Stimulated activated CD4-positive, alpha-beta T cell treated with anti-CD3 and anti-CD28 coated beads, Interleukin-12 subunit alpha, Interleukin-12 subunit beta, amount 100 ng/mL, for 48 hours (primary cell): ENCODE measurements around the gene CCNF.
"Not testable (repeated sequence)": the region's sequence is repeated elsewhere in the genome, so short reads cannot be mapped to it uniquely, and the experiment has no call there.

ENCODE experiments used
- DNase-seq, 3 donors: peaks; one replicate each; pipeline ENCODE4 v3.0.0-alpha.2; 2020; ENCODE audit warnings: low read depth in 2 of 3, low spot score in 1 of 3

Gene CCNF, protein sequence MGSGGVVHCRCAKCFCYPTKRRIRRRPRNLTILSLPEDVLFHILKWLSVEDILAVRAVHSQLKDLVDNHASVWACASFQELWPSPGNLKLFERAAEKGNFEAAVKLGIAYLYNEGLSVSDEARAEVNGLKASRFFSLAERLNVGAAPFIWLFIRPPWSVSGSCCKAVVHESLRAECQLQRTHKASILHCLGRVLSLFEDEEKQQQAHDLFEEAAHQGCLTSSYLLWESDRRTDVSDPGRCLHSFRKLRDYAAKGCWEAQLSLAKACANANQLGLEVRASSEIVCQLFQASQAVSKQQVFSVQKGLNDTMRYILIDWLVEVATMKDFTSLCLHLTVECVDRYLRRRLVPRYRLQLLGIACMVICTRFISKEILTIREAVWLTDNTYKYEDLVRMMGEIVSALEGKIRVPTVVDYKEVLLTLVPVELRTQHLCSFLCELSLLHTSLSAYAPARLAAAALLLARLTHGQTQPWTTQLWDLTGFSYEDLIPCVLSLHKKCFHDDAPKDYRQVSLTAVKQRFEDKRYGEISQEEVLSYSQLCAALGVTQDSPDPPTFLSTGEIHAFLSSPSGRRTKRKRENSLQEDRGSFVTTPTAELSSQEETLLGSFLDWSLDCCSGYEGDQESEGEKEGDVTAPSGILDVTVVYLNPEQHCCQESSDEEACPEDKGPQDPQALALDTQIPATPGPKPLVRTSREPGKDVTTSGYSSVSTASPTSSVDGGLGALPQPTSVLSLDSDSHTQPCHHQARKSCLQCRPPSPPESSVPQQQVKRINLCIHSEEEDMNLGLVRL

GRCh38 chr16:2429034-2429770 is at the start of gene CCNF:
Gene CCNF, plus strand, starts transcription at chr16:2429447. Its CDS starts 35 bp downstream, at chr16:2429482.
- peak; percentile 95 to 99 (median 97) for DNase-seq

GRCh38 chr16:2383501-2383900 is 45.7 kb upstream of the CCNF start:
- no peak for DNase-seq

DNA sequence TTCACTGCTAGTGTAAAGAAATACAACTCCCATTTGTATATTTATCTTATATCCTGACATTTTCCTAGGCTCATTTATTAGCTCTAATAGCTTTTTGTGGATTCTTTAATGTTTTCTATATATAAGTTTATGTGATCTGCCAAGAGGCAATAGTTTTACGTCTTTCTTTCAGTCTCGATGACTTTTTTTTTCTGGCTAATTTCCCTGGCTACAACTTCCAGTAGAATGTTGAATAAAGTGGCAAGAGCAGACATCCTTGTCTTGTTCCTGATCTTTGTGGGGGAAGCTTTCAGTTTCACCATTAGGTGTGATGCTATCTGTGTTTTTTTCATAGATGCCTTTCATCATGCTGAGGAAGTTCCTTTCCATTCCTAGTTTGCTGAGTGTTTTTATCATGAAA is 44.8 kb upstream of the CCNF start:
- no peak for DNase-seq

DNA sequence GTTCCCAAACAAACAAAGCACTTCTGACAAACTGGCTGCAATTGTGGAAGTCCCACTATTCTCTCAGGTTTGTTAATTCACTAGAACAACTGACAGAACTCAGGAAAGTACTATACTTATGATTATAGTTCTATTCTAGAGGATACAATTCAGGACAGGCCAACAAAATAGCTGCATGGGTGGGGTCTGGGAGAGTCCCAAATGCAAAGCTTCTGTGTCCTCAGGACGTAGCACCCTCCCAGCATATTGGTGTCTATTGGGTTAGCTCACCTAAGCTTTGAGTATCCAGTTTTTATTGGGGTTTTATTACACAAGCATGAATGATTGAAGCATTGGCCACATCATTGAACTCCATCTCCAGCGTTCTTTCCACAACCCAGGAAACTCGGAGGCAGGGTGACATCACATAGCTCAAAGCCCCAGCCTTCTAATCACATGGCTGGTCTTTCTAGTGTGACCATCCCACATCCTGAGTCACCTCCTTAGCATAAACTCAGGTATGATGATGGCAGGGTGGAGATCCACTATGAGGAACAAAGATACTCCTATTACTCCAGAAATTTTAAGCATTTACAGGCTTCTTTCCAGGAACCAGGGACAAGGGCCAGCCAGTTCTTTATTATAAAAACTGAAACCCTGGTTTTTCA is 43.9 kb upstream of the CCNF start:
- DNase-seq, result no peak

GRCh38 chr16:2385982-2386381 is 43.3 kb upstream of the CCNF start:
- DNase-seq, result not testable (repeated sequence)

GRCh38 chr16:2386990-2387389 is 42.3 kb upstream of the CCNF start:
- no peak for DNase-seq

DNA sequence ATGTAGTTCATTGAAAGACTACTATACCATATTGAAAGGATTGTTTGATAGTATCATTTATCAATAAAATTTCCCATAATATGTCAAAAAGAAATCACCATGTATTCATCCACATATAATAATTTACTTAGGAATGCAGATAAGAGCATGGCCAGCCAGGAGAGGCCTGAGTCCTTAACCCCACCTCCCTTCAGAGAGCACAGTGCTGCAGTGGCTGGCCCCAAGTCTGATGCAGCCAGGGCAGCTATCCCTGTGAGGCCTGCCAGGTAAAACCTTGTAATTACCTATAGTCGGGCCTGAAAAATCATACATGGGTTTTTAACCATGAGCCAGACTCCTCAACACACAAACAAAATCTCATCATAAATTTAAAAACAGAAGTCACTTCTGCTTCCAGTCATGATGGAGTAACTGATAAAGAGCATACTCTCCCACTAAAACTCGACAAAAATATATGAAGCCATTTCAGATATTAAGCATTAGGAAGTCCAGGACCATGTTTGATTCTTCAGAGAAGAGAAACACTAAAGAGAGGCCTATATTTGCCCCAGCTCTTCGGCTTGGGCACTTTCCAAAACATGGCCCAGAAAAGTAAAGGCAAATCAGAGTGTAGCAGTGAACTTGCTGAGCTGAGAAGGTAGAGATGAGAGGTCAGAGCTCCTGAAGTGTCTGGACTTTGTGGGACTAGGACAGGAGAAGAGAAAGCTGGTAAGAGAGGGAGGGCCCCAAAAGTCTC is 40.9 kb upstream of the CCNF start:
- no peak for DNase-seq

GRCh38 chr16:2388875-2389433 is 40.3 kb upstream of the CCNF start:
- DNase-seq, result no peak

DNA sequence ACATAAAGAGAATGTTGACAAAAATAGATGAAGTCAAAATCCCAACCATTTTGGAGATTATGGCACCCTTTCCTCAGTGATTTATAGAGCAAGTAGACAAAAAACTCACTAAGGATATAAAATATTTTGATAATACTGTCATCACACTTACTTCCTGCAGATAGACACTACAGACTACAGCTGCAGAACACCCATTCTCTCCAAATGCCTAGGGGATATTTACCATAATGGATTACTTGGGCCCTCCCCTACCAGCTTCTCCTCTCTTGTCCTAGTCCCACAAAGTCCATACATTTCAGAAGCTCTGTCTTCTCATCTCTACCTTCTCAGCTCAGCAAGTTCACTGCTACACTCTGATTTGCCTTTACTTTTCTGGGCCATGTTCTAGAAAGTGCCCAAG is 37.2 kb upstream of the CCNF start:
- DNase-seq, result no peak

DNA sequence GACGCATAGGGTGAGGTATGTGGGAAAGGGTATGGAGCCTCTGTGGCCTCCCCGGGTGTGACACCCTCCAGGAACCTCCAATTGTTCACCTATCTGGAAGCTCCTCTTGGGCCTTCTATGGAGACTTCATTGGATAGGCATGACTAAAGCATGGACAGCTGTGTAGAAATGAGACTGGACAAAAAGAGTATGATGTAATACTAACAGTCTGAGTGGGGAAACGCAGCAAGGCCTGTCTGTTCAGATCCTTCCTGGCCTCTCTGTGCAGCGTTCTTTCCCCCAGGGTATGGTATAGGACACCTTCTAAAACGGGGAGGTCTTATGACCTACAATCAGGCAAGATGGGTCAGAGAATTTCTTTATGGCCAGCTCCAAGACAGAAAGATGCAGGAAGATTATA is 30.7 kb upstream of the CCNF start:
- no peak for DNase-seq

GRCh38 chr16:2404099-2404498 is 25.1 kb upstream of the CCNF start:
- DNase-seq, result no peak

GRCh38 chr16:2415085-2415484 is 14.2 kb upstream of the CCNF start:
- no peak for DNase-seq

- no peak for DNase-seq
Observed at GRCh38 chr16:2420035-2420434, 9.2 kb upstream of the CCNF start.

- no peak for DNase-seq
Observed at GRCh38 chr16:2422123-2422867, 7.0 kb upstream of the CCNF start.

- no peak for DNase-seq
Observed at GRCh38 chr16:2424061-2425007, 4.9 kb upstream of the CCNF start.

DNA sequence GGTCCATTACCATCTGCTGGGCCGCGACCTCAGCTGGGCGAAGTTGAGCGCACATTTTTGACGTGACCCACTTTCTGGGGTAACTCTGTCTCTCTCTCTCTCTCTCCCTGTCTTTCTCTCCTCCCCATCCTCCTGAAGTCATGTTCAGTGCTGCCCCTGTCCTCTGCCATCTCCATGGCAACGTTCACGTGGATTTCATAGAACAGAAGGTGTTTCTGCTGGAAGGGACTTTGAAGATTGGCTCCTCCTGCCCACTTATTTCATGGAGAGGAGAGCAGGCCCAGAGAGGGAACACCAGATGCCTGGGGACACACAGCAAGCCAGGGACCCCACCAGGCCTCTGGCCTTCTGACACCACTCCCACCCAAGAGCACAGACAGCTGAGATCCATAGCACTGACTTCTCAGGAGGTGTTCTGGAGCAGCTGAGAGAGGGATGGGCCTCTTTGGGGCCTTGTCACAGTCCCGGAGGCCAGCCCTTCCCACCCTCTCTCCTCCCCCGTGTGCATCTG is 4.2 kb upstream of the CCNF start:
- DNase-seq, result no peak

GRCh38 chr16:2425825-2426430 is 3.3 kb upstream of the CCNF start:
- DNase-seq, result no peak

DNA sequence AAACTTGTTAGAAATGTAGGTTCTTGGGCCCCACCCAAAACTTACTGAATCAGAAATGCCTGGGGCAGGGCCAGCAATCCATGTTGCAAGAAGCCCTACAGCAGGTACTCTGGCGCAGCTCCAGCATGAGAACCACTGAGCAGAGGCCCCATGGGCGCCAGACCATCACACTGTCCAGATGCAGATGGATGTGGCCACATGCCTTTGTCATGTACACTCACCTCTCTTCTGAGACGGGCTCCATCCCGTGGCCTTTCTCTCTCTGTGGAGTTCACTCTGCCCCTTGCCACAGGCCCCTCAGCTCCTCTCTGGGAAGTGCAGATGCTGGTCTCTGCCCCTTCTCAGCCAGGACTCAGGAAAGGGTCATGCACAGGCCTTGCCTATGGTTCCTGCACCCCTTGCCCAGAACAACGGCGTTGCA is 2.3 kb upstream of the CCNF start:
- DNase-seq, result no peak
